Mesothelial cell of epicardium (in vitro differentiated cells): ENCODE results near the gene GLA. TPM values are rescaled to one million over a fixed set of nuclear protein-coding genes. Genes with fewer than 3 reads are reported as not detected.
A peak's percentile ranks its signal among the peaks of the same experiment; 100 is the strongest.

Source experiments
- DNase-seq, 2 experiments: peaks; one replicate each; pipeline ENCODE4 v3.0.0; 2021; ENCODE audit warnings: low spot score in 2 of 2; ENCODE audit not compliant: unreplicated experiment in 2 of 2
- H3K27ac Mint-ChIP-seq: 2 replicates; pipeline ENCODE4 v1.8.0; 2021; ENCODE audit warnings: mixed read lengths
- H3K27me3 Mint-ChIP-seq: 2 replicates; pipeline ENCODE4 v1.8.0; 2021; ENCODE audit warnings: low read depth, mixed read lengths
- H3K36me3 Mint-ChIP-seq: 2 replicates; pipeline ENCODE4 v1.8.0; 2021; ENCODE audit warnings: mixed read lengths
- H3K4me1 Mint-ChIP-seq: 2 replicates; pipeline ENCODE4 v1.8.0; 2021; ENCODE audit warnings: mixed read lengths
- H3K4me3 Mint-ChIP-seq: 2 replicates; pipeline ENCODE4 v1.8.0; 2021; ENCODE audit warnings: mild to moderate bottlenecking, moderate library complexity, mixed read lengths
- H3K9me3 Mint-ChIP-seq: 2 replicates; pipeline ENCODE4 v1.8.0; 2021; ENCODE audit warnings: mixed read lengths
- CTCF ChIP-seq: fragments of 200-600 bp; sonication (generic); IDR thresholded peaks from one replicate; pipeline ENCODE4 v1.5.0; 2021; ENCODE audit warnings: antibody characterized with exemption; ENCODE audit not compliant: unreplicated experiment
- total RNA-seq: library from RNA; stranded (reverse); gene quantifications from 3 replicates; pipeline ENCODE4 v1.2.1, GENCODE V29; 2021

The GLA gene
- total RNA-seq, 1 donor from 2014 or later = 25.0 TPM

DNA sequence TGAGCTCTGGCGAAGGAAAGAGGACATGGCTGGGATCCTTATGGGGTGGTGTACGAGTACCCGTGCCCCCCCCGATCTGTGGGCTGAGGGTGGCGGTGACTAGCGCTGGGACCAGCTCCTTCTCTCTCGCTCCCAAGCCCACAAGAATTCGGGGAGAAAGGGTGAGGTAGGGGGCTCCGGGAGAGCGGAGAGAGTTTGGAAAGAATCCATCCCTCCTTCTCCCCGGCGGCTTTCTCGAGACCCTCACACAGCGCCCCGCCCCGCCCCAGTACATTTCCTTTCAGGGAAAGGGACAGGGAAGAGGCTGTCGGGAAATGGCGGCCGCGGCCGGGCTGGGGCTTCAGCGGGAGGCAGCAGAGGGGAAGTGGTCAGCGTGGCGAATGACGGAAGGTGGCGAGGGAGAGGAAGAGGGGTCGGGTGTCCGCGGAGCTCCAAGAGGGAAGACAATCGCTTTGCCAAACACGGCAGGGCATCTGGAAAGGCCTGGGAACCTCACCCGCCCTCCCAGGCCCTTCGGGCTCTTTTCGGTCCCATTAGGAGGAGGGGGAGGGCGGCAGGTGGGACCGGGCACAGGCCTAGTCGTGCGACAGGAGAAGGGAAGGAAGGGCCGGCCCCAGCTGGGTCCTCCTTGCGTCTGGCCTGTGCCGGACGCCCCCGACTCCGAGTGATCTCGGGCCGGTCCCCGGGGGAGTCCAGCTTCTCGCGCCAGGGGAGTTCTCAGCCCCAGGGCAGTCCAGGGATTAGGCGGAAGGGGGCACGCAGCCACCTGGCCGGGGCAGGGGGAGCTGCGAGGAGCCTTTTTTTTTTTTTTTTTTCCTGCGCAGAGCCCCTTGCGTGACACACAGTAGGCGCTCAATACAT is 10.5 kb upstream of the GLA start:
- Mint-ChIP-seq H3K27me3 (no peaks in the 10 kb centered on the region), H3K36me3 (peaks cover 12% of the 10 kb centered on the region), H3K9me3 (peaks cover 19% of the 10 kb centered on the region), H3K4me1 (peaks cover 45% of the 10 kb centered on the region), H3K27ac (peak overlapping the region; percentile 100), H3K4me3 (peak overlapping the region; percentile 92)
- TF ChIP-seq CTCF = no peak
- peak; percentile 36 to 63 for DNase-seq

GRCh38 chrX:101417190-101417589 is 9.5 kb upstream of the GLA start:
- peaks cover 28% of the 10 kb centered on the region for H3K9me3 Mint-ChIP-seq

GRCh38 chrX:101416691-101417090 is 9.0 kb upstream of the GLA start:
- TF ChIP-seq CTCF = no peak
- Mint-ChIP-seq H3K36me3 (peaks cover 17% of the 10 kb centered on the region), H3K27me3 (no peaks in the 10 kb centered on the region), H3K9me3 (peaks cover 30% of the 10 kb centered on the region), H3K27ac (peak overlapping the region; percentile 100), H3K4me3 (peak overlapping the region; percentile 92), H3K4me1 (peaks cover 41% of the 10 kb centered on the region)
- no peak for DNase-seq

More at GRCh38 chrX:101417190-101417589, 9.5 kb upstream of the GLA start:
- DNase-seq = no peak
- Mint-ChIP-seq H3K4me3 (peak overlapping the region; percentile 92), H3K27me3 (no peaks in the 10 kb centered on the region), H3K27ac (peak overlapping the region; percentile 100), H3K4me1 (peaks cover 42% of the 10 kb centered on the region), H3K36me3 (peaks cover 16% of the 10 kb centered on the region)
- no peak for TF ChIP-seq CTCF

DNA sequence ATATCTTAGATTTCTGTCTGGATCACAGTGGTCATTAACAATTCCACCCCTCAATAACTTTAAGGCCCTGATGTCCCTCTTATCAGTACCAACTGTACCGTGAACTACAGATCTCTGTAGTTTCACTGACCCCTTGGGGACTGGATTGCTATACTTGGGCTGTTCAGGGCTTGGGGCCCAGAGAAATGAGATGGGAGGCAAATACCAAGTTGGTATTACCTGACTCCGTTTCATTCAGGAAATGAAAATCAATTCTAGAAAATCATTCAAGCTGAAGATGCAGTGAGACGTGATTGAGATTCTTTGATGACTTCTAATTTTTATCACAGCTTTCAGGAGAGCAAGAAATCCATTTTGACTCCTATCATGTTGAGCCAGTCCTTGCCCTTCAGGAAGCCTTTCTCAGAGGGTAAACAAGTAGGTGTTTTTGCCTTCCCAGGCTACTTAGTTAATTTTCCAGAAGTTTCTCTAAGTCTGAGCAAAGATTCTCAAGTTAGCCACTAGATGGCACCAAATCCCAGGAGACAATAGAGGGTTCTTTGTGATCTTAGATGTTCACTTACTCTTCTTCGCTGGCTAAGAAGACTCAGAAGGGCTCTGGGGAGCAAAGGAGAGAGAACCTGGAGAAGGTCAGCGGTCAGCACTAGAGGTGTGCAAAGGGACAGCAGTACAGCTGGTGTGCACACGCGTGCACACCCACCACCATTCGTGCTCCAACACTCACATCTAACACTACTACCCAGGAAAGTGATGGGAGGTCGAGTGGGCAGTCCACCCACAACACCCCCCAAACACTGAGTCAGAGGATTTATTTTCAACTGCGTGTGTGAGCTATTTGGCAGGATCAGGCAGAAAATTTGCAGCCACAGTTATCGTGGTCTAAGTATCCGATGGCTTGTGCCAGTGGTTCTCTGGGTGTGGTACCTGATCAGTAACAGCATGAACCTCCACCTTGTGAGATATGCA is 7.7 kb upstream of the GLA start:
- H3K4me3 Mint-ChIP-seq = peak overlapping the region; percentile 22
- H3K27me3 Mint-ChIP-seq = no peaks in the 10 kb centered on the region
- peak; percentile 79 for TF ChIP-seq CTCF
- H3K9me3 Mint-ChIP-seq = peaks cover 26% of the 10 kb centered on the region
- H3K4me1 Mint-ChIP-seq = peaks cover 41% of the 10 kb centered on the region
- H3K27ac Mint-ChIP-seq = peak overlapping the region; percentile 69
- no peak for DNase-seq
- peaks cover 10% of the 10 kb centered on the region for H3K36me3 Mint-ChIP-seq

DNA sequence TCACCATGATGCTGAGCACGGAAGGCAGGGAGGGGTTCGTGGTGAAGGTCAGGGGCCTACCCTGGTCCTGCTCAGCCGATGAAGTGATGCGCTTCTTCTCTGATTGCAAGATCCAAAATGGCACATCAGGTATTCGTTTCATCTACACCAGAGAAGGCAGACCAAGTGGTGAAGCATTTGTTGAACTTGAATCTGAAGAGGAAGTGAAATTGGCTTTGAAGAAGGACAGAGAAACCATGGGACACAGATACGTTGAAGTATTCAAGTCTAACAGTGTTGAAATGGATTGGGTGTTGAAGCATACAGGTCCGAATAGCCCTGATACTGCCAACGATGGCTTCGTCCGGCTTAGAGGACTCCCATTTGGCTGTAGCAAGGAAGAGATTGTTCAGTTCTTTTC is 4.3 kb upstream of the GLA start:
- H3K4me1 Mint-ChIP-seq = peaks cover 31% of the 10 kb centered on the region
- H3K4me3 Mint-ChIP-seq = no peak overlapping the region
- H3K36me3 Mint-ChIP-seq = peaks cover 10% of the 10 kb centered on the region
- no peaks in the 10 kb centered on the region for H3K27me3 Mint-ChIP-seq
- no peak for TF ChIP-seq CTCF
- H3K27ac Mint-ChIP-seq = no peak overlapping the region
- no peak for DNase-seq
- H3K9me3 Mint-ChIP-seq = peaks cover 24% of the 10 kb centered on the region
